C1 segment of cervical spinal cord (tissue), 14 donors: ENCODE results near the gene STUM.
"Not testable (repeated sequence)": the region's sequence is repeated elsewhere in the genome, so short reads cannot be mapped to it uniquely, and the experiment has no call there.

Experiments used
- DNase-seq, 14 donors: peaks; one replicate each; lab custom pipeline; 2025; lab: John Stamatoyannopoulos, UW

Gene STUM

DNA sequence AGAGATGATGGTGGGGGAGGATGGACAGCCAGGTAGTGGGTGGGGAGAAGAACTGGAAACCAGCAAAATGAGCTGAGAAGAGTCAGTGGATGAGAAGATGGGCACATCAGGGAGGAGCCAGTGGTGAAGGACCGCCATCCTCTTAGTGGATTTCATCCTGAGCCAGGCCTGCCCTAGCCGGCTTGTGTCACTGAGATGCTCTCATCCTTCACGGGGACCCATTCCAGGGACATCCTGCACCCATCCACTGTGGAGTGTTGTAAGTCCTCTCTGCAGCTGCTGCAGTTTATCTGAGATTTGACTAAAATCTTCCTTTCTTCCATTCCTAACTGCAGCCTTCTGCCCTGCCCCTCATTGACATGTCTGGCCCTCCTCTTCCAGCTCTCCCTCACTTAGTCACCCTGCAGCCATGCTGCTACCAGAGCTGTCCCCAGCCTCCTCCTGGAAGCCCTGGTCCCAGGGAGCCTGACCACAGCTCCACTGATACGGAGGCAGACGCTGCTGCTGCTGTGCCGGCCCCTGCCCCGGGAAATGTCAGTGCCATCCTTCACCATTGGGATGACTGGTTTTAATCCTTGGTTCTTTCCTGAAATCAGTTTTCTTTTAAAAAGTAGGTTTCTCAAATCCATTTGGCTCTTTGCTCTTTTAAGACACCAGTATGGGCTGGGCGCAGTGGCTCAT lies 33.2 kb downstream of the STUM start:
- DNase-seq: no peak

DNA sequence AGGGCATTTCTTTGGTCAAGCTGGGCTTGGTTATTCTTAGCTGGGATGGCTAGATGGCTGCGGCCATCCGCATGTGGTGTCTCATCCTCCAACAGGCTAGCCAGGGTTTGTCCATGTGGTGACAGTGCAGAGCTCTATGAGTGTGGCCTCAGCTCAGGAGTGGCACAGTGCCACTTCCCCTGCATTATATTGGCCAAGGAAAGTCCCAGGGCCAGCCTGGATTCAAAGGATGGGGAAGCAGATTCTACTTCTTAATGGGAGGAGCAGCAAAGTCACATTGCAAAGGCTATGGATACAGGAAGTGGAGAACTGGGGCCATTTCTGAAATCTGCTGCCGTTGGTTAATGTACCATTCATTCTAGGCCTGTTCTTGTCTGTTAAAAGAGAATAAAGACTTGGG lies 34.4 kb downstream of the STUM start:
- DNase-seq: no peak

DNA sequence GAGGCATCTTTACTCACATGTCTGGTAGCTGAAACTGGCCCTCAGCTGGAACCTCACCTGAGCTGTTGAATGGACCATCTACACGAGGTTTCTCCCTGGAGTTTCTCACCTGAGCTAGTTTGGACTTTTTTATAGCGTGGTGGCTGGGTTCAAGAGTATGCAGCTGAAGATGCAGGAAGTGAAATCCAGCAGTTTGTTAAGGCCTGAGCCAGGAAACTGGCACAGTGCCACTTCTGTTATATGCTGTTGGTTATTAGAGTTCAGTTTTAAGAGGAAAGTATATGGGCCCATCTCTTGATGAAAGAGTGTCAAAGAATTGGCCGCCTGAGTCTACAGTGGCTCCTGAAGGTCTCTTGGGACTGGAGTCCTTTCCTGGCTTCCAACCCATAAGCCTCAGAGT lies 35.6 kb downstream of the STUM start:
- no peak for DNase-seq

DNA sequence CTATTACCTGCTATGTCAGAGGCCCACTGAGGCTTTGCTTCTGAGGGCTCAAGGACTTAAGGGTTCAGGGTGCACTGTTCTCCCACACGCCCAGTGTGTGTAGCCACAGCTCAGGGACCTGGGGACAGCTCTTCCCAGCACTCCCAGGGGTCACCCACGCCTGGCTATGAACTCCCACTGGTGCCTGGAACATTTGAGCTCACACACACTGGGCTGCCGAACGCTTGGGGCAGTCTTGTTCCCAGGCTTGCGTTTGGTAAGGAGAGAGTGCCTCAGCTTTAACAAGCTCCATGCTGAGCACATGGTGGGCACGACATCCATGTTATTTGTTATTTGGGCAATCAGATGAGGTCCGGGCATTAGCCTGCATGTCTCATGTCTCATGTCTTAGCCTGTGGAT lies 37.6 kb downstream of the STUM start:
- no peak for DNase-seq

DNA sequence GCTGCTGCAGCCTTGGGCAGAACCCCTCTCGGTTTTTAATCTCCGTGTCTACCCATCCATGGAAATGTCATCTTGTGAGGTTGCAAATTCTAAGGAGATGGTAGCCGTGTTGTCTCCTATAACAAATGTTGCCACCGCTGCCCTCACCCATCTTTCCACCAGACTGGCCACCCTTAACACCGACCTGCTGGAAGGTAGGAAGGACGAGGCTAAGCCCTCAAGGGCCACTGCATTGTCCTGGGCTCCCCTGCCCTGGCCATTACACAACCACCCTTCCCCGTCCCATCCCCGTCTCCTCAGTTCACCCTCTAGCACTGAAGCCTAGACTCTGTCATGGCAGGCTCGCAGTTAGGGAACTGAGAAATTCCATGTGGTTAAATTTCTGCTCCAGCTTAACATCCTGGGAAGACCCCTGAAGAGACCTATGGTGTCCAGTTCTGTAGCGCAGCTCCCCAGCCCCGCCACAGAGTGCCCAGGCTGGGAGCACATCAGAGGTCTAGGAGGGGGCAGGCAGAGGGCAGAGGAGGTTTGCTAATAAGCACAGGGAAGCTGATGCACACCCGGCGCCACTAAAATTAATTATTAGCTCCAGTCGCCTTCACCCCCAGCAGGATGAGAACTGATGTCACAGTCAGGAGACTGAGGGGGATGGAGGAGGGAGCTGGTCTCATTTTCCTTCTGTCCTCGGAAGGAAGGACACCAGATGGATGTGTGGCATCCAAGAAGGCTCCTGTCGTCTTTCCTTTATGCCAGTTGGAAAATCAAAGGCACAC lies 38.3 kb downstream of the STUM start:
- no peak for DNase-seq

DNA sequence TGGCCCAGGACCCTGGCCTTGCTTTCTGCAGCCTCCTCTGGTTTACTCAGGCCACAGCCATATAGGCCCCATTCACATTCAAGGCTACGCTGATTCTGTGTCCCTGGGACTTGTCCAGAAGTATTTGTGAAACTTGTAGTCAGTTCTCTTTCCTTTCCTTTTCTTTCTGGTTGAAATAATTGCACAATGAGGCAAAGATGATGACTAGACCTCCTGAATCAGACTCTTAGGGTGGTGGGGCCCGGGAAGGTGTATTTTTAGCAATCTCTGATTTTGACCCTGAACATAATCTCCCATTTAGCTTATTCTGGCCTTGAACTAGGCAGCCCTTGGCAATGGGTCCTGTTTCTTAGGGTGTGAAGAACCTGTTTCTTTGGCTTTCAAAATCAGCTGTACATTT lies 39.9 kb downstream of the STUM start:
- no peak for DNase-seq

DNA sequence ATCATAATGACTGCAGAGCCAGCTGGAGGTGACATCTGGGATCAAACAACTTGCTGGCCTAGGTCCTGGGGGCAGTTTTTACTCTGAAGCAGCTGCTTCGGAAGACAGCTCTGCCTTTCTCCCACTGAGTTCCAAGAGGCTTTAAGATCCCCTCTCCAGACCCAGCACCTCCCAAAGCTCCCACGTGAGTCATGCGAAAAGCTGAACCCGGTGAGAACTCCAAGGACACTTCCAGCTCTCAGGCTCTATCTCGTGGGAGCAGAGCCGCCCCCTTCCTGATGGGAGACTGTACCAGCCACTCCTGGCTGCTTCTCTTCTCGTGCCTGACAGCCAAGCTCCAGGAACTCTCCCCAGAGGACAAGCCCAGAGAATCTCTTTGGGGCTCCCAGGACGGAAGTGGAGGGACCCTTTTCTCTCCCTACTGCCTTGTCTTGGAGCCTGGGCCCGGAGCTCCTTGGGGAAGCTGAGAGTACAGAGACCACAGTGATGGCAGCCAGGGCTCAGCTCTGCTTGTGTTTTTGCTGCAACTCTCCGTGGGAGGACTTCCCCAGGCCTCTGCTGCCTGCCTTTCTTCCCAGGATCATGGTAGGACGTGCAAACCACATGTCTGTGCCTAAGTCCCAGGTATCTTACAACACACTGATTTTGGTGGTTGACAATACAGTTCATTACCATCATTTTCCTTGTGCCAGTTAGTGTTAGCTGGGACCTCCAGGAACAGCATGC lies 40.6 kb downstream of the STUM start:
- DNase-seq: no peak

DNA sequence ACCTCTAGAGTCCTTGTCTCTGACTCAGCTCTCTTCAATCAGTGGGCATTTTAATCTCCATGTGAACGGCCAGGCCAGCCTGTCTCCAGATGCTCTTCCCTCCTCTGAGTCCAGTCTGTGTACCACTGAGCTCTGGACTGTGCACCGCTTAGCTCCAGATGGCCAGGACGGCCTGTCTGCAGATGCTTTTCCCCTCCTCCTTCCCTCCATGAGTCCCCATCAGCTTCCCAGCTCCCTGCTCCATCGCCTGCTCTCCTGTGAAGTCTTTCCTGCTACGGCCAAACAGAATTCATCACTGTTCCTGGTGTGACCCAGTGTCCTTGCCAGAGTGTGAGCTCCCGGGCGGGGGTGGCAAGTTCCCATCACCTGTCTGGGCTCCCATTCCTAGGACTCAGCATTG lies 42.0 kb downstream of the STUM start:
- peak in 1 of 14 donors; percentile 88 for DNase-seq

DNA sequence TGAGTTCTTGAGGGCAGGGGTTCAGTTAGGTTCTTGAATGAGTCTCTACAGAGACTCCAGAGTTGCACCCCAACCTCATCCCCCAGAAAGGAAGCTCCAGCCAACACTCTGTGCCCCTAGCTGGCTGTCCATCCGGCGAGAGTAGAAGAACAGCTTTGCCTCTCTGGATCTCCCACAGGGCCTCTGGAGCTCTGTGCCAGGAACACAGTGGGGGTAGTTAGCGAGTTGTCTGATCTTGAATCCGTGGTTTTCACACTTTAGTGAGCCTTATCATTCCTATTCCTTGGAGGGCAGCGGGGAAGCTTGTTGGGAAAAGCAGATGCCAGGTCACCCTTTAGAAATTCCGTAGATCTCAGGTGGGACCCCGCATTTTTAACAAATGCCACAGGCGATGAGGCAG lies 45.0 kb downstream of the STUM start:
- peak in 1 of 14 donors; percentile 72 for DNase-seq

DNA sequence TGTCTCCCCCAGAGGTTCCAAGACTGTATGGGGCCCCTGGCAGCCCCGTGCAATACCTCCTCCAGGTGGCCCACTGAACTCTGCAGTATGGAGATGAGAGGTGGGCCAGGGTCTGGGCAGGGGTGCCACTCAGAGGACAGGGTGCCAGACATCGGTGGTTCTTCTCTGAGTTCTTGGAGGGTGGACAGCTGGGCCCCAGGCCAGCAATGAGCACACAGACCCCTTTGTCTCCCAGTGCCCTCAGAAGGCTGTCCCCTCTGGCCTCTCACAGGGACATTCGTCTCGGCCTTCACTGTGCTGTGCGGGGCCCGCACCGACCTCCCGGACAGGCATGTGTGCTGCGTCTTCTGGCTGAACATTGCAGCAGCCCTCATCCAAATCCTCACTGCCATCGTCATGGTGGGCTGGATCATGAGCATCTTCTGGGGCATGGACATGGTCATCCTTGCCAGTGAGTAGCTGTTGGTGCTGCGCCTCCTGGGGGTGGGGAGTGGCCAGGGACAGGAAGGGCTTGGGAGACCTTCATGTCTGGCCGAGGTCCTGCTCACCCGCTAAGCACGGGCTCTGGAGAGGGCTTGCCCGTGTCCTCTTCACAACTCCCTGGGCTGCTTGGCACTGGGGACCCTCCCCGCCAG lies 48.1 kb downstream of the STUM start:
- no peak for DNase-seq

DNA sequence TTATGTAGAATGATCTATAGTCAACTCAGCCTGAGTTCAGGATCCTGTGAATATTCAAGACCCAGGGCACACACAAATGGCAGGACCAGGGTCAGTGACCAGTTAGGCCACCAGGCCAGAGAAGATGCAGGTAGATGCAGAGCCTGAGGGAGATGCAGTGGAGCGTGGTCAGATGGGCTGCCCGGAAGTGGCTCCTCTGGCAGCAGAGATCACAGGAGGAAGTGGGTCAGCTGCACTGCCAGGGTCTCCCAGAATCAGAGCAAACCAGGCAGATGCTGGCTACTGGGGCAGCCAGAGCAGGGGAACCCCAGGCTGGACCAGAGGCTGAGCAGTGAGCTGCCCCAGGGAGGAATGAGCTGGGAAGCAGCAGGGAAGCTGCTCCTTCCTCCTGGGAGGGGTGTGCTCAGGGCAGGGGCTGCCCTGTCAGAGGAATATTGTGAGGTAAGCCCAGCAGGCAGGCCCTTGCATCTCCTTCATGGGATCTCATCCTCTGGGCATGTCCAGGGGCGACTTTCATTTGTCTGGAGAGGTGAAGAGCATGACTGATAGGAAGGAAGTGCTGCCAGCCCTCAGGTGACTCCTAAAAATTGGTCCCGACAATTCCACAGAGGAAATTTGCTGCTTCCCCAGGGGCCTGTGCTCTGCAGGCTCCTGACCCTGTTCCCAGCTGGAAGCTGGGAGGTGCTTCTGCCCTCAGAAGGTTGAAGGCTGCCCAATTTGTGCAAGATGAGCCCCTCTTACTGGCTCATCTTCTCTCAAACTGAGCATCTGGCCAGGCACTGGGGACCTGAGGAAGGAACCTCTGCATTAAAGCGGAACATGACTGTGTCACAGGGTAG lies 49.3 kb downstream of the STUM start:
- no peak for DNase-seq

DNA sequence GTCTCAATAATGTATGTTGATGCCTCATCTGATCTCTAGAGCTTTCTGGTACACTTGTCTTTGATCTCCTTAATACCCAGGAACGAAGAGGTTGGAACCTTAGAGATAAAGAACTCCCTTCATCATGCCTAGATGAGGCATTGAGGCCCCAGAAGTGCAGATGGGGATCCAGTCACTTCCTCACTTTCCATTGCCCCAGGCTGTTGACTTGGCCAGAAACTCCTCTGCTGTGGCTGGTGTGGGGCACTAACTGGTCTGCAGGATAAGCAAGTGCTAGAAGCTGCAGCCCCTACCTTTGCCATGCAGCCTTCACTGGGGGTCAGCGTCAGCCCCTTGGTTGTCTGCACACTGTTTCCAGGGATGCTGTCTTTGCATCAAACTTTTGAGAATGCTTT lies 49.9 kb downstream of the STUM start:
- DNase-seq: no peak

DNA sequence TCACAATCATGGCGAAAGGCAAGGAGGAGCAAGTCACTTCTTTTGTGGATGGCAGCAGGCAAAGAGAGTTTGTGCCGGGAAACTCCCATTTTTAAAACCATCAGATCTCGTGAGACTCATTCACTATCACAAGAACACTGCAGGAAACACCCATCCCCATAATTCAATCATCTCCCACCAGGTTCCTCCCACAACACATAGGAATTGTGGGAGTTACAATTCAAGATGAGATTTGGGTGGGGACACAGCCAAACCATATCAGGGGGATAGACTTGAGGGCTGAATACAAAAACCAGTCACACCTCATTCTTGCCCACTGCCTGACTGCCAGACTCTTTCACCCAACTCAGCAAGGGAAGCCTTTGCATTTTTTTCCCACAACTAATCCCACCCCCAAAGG lies 50.4 kb downstream of the STUM start:
- not testable (repeated sequence) for DNase-seq

DNA sequence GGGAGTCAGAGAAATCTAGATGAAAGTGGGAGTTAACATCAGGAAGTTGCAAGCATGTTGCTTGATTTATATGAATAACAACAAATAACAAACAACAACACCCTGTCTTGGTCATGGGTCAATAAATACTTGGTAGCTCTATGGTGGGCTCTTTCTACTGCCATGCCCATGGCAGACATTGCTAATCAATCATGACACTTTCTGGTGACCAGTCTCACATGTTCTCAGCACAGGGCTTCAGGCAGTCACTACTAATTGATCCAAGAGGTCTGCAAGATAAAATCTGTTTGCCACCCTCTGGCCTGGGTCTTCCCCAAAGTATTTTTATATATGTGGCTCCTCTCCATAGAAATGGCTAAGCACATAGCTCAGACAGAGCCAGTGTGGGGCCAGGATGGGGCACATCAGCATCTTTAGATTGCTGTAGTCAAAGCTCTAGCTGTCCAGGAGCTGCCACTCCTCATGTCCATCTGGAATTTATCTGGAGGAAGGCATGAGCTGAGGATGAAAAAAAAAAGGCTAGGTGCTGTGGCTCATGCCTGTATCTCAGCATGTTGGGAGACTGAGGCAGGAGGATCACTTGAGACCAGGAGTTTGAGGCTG lies 51.2 kb downstream of the STUM start:
- no peak for DNase-seq

DNA sequence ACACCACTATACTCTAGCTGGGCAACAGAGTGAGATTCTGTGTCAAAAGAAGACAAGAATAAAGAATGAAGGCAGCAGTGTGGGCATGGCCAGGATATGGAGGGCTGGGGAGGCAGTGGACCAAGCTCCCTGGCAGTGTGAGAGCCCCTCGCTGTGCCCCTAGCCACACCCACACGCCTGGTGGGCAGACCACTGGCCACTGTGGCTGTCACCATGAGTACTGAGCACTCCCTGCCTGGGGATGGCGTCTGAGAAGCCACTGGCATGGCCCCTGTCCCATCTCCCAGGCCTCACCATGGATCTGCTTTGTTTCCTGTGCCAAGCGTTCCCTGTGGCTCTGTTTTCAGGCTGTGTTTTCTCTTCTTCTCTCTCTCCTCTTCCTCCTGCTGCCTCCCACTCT lies 51.7 kb downstream of the STUM start:
- DNase-seq: no peak

DNA sequence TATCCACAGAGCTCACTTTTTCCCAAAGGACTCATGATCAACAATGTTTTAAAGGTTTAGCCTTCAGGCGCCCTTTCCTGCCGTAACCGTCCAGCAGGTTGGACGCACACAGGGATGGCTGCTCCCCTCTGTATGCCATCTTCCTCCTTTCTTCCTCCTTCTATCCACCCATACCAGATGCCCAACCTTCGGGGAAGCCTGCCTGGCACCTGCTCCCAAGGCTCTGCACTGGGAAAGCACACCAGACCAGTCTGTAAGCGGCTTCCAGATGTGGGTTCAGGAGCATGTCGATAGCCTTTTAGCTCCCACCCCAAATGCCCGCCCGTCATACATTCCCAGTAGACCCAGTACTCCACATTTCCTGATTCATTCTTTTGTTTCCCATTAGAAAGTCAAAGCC lies 52.9 kb downstream of the STUM start:
- no peak for DNase-seq

DNA sequence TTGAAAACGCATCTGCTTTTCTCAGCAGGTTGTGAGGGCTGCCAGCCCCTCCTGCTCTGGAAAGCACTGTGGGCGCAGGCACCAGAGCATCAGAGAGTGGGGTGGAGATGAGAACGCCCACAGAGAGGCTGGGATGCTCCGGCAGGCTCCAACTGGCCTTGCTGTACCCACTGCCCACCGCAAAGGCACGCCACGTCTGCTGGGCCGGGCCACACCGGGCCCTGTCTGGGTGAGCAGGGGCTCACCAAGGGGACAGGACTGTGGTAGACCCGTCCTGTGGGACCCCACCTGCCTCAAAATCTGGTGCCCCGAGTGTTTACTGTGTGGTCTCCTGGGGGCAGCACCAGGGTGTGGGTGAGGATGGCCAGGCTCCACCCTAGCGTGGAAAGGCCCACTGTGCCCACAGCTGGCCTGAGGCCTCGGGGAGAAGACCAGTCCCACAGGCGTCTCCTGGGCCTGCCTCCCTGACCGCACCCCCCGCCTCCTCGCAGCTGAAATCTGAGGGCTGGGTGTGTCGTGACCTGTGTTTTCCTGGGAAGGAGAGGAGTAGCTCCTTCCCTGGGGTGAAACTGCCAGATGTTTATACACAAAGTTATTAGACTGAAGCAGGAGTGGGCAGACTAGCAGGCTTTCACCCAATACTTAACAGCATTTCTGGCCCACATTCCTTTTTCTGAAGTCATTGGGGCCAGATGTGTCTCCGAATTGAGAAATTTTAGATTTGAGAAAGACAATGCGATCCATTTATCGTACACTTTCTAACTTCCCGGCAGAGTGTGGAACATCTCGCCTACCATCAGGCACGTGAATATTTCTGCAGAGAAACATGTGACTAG lies 53.8 kb downstream of the STUM start:
- no peak for DNase-seq

DNA sequence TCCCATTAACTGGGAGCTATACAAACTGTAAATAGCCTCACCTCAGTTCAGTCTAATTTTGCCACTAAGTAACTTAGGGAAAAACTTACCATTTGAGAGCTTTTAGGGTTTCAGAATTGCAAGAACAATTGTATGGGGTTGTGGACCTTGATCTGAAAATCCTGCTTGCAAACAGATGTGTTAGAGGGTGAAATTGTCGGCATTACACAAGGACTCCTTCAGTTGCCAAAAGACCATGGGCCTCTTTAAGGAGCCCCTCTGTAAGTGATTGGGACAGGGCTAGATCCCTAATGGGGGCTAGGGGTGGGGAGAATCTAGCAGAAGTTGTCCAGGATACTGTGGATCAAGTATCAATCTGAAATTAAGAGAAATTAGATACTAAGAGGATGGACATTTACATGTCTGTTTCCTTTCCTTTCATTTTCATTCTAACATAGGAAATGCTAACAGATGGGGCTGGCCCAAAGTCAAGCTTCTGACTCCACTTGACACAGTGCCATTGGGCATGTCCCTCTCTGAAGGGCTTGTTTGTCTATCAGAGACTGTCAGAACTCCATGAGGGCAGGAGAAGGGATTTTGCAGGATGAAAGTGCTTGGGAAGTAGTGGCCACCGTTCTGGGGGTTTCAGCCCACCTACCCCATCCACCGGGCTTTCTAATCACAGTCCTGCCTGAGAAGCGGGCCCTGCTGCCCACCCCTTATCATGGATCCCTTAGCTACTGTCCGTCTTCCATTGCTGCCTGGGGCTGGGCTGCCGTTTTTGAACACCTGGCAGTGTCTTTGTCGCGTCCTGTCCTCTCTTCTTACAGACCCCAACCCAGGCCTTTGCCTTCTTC lies 54.7 kb downstream of the STUM start:
- peak in 8 of 14 donors; percentile 14 to 88 (median 36) for DNase-seq
